Left renal pelvis (tissue), 4 donors: ENCODE measurements around the gene CASZ1. TPM values are rescaled to one million over a fixed set of nuclear protein-coding genes. Genes with fewer than 3 reads are reported as not detected.

Experiments
- DNase-seq, 4 donors: peaks; one replicate each; pipeline ENCODE4 v3.0.0-alpha.2; 2013; ENCODE audit warnings: low read depth in 4 of 4, low spot score in 3 of 4
- polyA plus RNA-seq, 4 donors: library from polyadenylated mRNA; unstranded; fragments of 120-200 nt; gene quantifications; one replicate each; pipeline ENCODE4 v1.2.1, GENCODE V29; 2013; ENCODE audit not compliant: insufficient read length in 4 of 4

CASZ1 gene
- polyA plus RNA-seq, 4 donors, result 3.8 to 25.2 (median 18.5) TPM

DNA sequence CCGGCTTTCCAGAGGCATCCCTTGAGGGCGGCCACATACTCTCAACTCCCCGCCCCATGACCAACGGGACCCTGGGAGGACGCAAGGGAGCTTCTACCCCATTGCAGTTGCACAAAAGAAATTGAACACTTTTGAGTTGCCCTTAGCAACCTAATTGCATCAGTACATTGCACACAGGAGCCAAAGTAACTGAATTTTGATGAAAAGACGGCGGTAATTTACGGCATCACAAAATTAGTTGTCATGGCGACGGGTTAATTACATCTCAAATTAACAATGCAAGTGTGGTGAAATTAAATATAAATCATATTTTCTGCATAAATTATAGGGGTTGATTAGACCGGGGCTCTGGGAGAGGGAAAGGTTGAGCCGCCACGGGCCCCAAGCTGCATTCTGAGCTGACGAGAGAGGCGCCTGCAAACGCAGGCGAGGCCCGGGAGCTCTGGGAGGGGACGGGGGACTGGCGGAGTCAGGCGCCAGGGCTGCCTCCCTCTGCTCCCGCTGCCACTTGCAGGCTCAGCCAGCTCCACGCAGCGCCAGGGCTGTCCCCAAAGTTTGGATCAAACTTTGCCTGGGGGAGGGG lies 61.4 kb downstream of the CASZ1 start:
- DNase-seq, result no peak

DNA sequence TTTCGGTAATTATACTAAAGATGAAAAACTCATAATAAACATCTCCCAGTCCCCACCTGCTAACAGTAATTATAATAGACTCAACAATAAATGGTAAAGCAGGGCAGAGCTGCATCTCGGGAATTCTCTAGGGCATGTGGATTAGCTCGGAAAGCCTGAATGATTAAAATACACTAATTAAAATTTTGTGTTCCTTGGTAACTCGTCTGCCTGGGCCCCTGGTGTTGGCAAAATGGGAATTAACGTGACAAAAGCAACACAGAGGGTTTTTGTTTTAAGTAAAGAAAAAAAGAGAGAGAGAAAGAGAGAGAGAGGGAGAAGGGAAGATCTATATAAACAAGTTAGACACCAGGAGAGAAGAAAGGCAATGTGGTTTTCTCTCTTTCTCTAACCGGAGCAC lies 62.1 kb downstream of the CASZ1 start:
- no peak for DNase-seq

DNA sequence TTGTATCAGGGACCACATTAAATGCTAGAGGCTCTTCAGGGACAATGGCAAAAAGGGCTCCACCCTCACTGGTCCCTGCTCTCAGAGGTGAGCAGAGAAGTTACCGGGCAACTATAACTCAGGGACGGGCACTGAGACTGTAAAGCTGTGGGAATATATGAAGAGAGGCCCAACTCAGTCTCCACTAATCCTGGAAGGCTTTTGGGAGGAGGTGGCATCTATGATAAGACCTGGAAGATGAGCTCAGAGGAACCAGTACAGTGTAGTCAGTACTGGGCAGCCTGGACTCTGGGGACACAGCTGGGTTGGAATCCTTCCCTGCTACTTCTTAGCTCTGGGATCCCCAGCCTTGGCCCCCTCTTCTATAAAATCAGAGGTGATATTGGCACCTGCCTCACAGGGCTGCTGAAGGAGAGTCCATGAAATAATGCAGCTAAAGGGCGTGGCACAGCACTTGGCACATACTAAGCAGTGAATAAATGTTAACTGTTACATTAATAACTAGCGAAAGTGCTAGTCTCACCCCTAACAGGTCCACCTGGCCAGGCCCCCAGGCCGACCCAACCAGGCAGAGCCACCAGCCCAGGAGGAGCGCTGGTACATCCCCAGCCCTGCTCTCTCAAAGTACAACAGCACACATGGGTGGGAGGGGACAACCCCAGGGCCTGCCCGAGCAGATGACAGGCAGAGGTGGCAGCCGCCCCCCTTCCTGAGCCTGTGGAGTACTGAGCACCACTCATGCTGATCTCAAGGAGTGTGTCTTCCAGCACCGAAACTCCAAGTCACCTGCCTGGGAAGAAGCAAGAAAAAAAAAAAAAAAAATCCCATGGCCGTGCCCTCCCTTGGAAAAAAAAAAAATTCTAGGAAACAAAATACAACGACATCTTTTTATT lies 62.7 kb downstream of the CASZ1 start:
- DNase-seq, result no peak

DNA sequence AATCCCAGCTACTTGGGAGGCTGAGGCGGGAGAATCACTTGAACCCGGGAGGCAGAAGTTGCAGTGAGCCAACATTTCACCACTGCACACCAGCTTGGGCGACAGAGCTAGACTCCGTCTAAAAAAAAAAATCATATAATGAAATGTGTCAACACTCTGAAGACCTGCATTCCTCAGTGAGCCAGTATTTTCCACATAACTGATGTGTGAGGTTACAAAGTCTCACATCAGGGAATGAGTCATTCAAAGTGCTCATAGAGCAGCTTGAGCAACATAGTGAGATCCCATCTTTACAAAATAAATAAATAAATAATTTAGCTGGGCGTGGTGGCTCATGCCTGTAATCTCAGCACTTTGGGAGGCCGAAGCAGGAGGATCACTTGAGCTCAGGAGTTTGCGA lies 65.5 kb downstream of the CASZ1 start:
- DNase-seq, result no peak

DNA sequence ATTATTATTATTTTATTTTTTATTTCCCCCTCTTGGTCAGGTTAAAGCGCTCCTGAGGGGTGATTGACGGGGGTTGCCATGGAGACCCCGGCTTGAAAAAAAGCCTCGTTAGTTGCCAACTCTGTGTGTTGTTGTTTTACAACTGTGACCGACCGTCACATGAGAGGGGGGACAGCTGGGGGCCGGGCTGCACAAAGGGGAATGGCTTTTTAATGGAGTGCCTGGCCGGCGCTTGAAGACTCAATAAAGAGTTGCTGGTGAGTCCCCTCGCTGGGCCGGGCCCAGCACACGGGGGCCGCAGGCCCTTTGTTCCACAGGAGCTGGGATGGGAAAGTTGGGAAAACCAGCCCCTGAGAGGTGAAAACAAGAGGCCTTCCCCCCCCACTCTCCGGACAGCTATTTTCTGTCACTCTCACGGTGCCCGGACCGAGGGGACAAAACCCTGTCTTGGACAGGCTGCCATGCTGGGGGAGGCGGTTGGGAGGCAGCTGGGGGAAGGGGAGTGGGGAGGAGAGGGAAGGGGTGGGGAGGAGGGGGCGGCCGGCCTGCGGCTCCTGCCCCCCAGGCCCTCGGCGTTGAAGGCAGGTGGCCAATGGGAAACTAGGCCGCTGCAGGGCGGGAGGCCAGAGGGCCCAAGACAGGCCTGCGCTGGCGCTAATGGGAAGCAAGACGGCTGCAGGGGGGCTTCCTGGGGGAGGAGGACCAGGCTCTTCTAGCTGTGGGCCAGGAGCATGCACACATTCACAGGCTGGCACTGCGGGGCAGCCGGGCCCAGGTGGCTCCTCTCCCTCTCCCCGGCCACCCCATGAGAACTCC lies 67.6 kb downstream of the CASZ1 start:
- DNase-seq, result peak in 1 of 4 donors; percentile 54

DNA sequence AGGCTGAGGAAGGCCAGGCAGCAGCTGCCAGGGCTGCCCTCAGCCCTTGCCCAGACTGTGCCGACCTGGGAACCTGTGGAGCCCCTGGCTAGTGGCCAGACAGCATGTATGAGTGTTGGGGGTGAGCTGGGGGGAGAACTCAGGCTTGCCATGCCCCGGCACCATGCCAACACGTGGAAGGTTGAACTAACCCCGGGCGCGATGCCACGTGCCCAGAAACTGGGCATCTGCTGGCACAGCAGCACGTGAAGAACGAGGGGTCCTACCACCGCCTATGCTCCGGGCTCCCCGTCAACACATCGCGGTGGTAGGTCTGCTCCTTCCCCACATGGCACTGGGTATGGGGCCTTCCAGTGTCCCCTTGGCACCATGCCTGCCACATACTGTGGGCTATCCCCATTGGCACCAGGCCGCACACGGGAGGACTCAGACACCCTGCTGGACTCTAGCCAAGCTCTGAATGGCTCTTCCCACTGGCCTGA lies 68.7 kb downstream of the CASZ1 start:
- no peak for DNase-seq

DNA sequence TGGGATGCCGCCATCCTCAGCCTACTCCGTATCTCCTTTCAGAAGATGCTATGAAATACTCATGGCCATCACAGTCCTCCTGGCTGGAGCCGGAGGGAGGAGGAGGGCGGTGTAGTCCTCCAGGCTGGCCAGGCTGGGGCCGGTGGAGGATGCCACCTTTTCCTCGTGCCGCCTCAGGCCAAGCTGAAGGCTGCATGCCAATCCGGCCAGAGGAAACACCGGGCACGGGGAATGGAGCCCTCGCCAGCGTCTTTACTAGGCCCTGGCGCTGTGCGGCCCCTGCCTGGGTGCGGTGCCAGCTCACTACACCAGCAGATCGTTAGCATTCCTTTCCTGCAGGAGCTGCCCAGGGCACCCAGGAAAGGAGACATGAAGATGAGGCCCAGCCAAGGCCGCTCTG lies 70.1 kb downstream of the CASZ1 start:
- DNase-seq, result no peak

DNA sequence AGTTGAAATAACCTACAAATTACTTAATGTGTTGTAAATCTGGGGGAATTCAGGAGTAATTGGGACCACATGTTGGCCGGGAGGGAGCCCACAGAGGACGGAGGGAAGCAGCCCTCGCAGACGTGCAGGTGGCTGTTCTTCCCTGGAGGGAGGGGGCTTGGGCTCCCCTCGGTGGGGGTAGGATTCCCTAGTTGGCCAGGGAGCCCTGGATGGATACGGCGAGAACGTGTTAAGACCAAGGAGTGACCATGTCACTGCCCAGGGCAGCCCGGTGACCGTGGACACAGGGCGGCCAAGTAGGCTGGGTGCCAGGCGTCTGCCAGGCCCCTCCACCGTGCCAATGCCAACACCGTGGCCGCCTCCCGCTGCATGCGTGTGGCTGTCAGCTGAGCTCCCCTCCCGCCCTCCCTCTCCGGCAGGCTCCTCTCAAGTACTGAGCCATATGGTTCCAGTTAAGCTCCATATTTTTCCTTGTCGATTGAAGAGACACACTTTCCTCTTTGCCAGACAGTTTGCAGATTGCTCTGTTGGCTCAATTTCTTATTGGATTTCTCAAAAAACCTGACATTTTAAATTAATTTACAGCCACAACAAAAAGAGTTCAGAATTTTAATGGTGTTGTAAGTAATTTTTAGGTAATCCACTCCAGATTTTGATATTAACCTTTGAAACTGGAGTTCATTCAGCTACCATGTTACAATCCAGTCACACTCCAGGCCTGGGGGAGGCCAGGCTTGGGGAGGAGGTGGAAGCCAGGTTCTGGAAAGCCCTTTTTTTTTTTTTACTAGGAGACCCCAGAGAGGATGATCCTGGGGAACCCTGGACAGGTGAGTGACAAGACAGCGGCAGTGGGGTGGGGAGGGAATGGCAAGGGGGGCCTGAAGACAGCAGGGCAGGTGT lies 71.2 kb downstream of the CASZ1 start:
- DNase-seq, result peak in 1 of 4 donors; percentile 53

DNA sequence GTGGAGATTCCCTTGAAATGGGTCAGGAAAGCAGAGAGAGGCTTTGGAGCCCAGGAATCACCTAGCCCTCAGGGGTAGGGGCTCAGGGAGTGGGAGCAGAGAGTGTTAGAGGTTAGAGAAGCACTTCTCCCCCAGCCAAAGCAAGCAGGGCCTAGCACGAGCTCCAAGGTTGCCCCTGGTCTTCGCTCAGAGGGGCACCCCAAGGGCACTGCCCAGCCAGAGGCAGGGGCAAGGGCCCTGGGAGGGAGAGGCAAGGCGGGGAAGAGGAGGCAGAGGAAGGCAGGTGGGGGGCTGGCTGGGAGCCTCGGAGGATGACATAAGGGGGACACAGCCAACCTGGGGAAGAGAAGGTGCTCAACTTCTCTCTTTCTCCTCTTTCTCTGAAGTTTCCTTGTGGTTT lies 71.9 kb downstream of the CASZ1 start:
- DNase-seq, result no peak

DNA sequence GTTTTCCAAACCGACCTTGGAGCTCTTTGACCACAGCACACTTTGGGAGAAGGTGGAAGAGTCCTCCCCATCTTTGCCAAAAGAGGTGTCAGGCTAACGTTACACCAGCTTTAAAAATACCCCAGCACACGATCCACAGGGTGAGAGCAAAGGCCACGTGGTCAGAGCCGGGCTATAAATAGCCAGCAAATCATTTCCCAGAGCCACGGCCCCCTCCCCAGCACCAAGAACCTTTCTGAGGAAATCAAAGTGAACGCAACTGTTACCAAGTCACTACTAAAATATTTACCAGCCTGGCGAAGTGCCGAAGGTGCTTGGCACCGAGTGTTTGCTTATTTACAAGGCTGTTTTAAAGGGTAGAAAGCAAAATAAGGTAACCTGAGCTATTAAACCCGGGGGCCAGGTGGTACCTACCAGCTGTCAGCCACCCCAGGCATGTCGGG lies 72.4 kb downstream of the CASZ1 start:
- no peak for DNase-seq

DNA sequence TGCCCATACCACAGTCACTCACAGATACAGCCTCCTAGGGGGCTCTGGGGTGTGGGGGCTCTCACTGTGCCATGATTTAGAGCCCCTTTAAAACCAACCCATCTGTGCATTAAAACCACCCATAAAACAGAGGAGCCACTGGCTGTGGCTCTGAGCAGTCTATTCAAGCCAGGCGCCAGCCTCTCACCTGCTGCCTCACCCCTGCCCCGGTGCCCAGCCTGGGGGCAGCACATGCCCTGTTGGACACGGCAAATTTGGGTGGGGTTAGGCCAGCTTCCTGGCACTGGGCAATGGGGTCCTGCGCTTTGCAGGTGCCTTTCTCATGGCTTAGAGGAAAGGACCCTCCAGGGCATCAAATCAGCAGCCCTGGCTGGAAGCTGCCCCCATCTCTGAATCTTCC lies 73.1 kb downstream of the CASZ1 start:
- no peak for DNase-seq

DNA sequence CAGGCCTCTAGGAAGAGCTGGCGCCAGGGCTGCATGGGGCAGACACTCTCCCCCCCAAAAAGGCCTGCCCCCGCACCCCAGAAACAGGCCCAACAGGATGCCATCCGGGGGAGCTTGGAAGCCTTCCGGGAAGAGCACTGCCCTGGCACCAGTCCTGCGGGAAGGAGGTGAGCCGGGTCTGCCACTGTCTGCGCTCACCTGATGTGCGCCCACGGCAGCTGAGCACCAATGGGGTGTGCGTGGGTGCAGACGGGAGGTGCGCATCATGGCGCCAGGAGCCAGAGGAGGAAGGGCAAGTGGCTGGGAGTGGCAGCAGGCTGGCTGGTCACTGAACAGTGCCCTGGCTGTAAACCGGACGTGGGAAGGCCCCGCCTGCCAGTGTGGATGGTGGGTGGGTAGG lies 73.6 kb downstream of the CASZ1 start:
- no peak for DNase-seq

DNA sequence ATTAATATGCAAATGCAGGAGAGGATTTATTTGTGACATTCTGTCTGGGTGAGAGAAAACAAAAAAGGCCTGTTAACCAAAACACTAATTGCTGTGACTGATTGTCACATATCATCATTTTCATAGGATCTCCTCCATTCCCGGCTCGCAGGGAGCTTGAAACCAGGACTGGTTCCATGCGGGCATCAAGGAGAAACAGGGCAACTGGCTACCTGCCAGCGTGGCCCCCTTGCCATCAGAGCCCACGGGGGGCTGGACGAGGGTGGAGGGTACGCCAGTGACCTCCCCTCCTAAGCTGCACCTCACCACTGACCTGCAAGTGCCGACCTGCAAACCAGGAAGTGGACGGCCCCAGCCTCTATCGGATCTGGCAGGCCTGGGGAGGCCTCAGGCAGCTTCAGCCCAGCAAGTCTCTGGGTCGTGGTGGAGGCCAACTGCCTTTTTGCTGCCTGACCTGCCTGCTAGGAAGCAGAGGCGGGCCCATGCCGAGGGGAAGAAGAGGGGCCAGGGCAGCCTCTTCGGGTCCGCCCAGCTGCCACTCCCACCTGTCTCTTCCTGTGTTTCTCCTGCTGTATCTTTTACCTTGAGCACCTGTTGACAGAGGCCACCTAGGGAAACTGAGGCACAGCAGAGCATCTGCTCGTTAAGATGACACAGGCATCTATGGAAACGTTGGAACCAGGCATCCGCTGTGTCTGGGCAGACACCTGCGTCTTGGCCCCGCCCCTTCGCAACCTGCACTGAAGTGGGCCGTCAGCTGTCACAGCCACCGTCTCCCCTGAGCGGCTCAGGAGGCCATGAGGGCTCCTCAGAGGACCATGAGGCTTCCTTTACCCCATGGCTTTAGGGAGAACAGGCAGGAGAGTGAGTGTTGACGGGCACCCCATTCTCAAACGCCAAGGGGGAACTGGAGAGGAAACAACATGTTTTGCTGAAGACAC lies 74.8 kb downstream of the CASZ1 start:
- no peak for DNase-seq

DNA sequence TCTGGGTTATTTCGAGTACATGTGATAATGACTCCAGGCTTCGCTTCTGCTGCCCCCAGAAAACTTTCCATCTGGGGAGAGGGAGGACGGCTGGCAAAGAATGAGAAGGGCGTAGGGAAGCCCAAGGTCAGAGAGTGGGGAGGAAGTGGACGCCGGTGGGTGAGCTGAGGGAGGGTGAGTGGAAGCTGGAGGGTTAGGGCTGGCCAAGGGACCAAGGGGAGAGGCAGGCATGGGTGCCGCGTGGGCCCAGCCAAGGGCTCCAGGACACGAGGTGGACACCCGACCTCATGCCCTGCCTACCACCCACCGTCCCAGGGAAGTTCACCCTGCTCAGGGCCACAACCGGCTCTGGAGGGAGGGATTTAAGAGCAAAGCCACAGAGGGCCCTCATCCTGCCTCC lies 75.8 kb downstream of the CASZ1 start:
- DNase-seq, result no peak

DNA sequence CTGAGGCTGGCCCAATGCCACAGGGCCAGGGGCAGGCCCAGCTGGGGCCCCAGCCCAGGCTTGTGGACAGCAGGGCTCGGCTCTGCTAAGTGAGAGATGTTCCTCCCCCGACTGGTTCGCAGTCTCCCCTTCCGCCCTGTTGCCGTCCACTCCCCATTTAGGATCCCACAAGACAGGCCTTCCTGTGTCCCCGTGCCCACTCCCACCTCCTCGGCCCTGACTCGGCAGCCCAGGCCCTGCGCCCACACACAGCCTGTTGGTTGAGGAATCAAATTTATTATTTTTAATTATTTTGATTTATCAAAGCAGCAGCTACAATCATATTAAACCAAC lies 78.4 kb downstream of the CASZ1 start:
- DNase-seq, result no peak

DNA sequence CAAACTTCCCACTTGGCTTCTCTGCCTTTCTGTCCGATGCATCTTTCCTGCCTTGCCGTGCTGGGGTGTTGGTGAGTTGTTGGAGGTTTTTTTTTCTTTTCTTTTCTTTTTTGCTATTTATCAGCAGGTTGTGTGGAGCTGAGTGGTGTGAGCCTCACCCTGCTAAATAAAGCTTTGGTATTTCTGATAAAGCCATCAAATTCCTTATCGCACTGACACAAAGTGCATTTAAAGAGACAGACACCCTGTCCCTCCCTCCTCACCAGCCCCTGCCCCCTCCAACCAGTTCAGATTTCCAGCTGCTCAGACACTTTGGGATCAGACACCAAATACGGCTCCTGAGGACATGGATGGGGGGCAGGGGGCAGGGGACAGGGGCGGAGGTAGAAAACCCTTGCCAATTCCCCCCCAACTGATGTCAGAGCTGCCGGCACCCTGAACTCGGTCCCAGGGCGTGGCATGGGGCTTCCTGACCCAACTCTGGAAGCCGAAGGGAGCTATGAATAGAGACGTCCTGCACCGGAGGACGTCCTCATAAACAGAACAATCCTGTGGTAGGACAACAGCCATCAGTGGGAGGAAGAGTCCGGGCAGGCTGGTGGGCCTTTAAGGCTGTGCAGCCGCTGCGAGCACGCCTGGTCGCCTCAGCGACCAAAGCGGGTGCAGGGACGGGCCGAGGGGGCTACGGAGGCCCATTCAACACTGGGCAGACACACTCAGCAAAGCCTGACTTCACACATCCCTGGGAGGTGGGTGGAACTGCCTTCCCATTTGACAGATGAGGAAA lies 79.0 kb downstream of the CASZ1 start:
- DNase-seq, result no peak

DNA sequence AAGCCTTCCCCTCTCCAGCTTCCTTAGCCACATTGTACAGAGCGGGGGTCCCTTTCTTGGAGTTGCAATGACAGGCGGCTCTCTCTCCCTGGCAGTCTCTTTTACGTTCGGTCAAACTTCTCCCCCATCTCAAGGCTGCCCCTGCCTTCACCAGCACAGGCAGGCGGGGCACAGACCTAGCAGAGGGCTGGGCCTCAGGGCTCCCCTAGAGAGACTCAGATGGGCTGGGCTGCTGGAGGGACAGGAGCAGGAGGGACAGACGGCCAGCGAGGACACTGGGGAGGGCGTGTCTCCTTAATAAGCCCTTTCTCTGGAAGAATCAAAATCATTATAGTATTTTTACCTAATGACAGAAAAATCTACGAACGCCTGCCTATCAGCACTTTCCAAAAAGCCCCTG lies 79.6 kb downstream of the CASZ1 start:
- no peak for DNase-seq

DNA sequence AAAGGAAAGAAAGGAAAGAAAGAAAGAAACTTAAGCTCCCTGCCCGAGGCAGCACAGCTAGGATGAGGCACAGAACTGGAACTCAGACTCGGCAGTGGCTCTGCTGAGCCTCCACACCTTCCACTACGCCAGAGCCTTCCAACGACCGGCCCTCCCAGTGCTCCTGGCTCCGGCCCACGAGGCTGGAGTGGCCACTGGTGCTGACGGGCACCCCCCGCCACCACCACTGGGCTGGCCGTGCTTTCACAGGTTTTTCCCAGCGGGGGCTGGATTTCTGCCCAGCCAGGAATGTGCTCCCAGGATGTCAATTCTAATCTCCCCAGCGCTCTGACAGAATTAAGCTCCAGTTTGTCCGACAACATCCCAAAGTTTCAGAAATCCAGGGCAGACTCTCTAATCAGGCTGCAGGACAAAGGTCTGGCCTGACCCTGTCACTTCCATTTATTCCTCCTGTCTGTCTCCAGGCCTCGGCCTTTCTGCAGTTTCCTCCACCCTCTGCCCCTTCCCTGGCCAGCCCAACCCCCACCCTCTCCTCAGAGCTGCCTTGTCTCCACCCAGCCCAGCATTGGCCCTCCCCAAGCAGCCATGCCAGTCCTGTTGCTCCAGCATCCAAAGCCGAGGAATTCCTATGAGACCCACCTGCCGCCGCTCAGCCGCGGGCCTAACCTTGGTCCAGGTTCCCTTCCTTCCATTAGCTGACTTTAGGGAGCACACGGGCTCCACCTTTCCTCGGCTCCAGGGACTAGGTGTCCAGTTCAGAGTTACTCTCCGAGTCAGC lies 81.9 kb downstream of the CASZ1 start:
- no peak for DNase-seq
